GM21576 (cell line): ENCODE measurements around the gene TAS2R3.
A peak's percentile ranks its signal among the peaks of the same experiment; 100 is the strongest.

ENCODE experiments used
- ATAC-seq: cut with Tn5 transposase; IDR thresholded peaks from one replicate; pipeline ENCODE4 v1.9.1; 2021; ENCODE audit warnings: mild to moderate bottlenecking, moderate library complexity; ENCODE audit not compliant: unreplicated experiment

Gene TAS2R3

GRCh38 chr7:141785706-141786552 lies 22.0 kb downstream of the TAS2R3 start:
- ATAC-seq, result peak; percentile 81

- no peak for ATAC-seq
Observed at GRCh38 chr7:141788296-141788695, 24.4 kb downstream of the TAS2R3 start.

- ATAC-seq, result no peak
Observed at GRCh38 chr7:141789917-141790316, 26.0 kb downstream of the TAS2R3 start, which contains the start of gene TAS2R5. Gene TAS2R5, plus strand, starts transcription at chr7:141790217. Its CDS starts 145 bp downstream, at chr7:141790362.

- no peak for ATAC-seq
Observed at GRCh38 chr7:141792526-141792925, 28.6 kb downstream of the TAS2R3 start.
